ENCODE data around the gene TTC39A.

TTC39A gene

DNA sequence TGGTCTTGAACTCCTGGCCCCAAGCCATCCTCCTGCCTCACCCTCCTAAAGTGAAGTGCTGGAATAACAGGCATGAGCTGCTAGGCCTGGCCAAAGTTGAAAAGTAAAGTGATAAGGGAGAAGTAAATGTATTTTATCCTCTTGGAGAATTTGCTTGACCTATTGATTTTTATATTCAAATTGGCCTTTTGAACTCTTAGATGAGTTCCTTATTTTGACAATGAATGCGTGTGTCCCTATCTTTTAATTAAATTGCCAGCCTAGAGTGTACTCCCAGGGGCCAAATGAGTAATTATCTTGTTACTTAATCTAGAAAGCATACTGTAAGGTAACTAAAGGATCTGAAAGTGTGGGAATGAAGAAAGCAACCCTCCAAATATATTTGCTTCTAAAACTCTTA, 82.9 kb downstream of the TTC39A start:
- DNase-seq (ENCODE audit: low read depth): no peak
- H3K4me3 ChIP-seq (ENCODE audit: low read depth, low read length): no peak overlapping the region

DNA sequence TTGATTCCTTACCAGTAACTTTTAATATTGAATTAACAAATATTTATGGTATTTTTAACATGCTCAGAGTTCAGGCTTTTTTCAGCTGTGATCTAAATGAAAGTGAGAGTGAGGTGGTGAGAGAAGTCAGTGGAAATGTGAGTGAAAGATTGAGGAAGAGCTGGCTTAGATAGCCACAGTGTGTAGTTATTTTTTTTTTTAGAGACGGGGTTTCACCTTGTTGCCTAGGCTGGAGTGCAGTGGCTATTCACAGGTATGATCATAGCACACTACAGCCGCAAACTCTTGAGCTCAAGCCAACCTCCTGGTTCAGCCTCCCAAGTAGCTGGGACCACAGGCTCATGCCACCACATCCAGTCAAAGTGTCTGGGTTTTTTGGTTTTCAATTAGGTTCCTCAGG, 83.3 kb downstream of the TTC39A start:
- H3K4me3 ChIP-seq (ENCODE audit: low read depth, low read length): no peak overlapping the region
- peak; percentile 73 for DNase-seq (ENCODE audit: low read depth)
- TF ChIP-seq, protein P1, sequence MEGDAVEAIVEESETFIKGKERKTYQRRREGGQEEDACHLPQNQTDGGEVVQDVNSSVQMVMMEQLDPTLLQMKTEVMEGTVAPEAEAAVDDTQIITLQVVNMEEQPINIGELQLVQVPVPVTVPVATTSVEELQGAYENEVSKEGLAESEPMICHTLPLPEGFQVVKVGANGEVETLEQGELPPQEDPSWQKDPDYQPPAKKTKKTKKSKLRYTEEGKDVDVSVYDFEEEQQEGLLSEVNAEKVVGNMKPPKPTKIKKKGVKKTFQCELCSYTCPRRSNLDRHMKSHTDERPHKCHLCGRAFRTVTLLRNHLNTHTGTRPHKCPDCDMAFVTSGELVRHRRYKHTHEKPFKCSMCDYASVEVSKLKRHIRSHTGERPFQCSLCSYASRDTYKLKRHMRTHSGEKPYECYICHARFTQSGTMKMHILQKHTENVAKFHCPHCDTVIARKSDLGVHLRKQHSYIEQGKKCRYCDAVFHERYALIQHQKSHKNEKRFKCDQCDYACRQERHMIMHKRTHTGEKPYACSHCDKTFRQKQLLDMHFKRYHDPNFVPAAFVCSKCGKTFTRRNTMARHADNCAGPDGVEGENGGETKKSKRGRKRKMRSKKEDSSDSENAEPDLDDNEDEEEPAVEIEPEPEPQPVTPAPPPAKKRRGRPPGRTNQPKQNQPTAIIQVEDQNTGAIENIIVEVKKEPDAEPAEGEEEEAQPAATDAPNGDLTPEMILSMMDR (IDR thresholded peaks at IDR 0.05; ENCODE audit: insufficient read depth, low read depth, low read length, missing control alignments): no peak

More for the DNA sequence above, 82.9 kb downstream of the TTC39A start:
- TF ChIP-seq, protein P1 (IDR thresholded peaks at IDR 0.05; ENCODE audit: insufficient read depth, low read depth, low read length, missing control alignments): no peak

DNA sequence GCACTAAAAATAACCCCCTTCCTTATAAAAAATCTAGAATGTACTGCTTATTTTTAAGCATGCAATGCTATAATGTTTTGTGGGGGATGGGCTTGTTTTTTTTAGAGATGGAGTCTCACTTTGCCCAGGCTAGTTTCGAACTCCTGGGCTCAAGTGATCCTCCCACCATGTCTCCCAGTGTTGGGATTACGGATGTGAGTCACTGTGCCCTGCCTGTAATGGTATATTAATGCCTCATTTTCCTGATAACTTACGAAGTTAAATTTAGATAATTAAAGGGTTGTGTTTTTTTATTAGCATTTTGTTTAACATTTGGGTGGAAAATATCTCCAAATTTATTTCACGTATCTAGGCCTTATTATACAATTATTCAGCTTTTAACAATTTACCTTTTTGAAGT, 87.8 kb downstream of the TTC39A start:
- no peak for DNase-seq (ENCODE audit: low read depth)
- H3K4me3 ChIP-seq (ENCODE audit: low read depth, low read length): no peak overlapping the region
- TF ChIP-seq, protein P1 (IDR thresholded peaks at IDR 0.05; ENCODE audit: insufficient read depth, low read depth, low read length, missing control alignments): no peak

DNA sequence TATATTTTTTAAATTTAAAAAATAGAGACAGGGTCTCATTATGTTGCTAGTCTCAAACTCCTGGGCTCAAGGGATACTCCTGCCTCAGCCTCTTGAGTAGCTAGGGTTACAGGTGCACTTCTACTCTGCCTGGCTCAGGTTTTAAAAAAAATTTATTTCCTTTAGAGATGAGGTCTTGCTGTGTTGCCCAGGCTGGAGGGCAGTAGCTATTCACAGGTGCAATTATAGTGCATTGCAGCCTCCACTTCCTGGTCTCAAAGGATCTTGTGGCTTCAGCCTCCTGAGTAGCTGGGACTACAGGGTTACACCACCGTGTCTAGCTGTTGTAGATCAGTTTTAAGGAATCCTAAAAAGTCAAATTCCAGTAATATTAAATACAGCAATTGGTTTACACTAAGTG, 89.2 kb downstream of the TTC39A start:
- DNase-seq (ENCODE audit: low read depth): no peak
- TF ChIP-seq, protein P1 (IDR thresholded peaks at IDR 0.05; ENCODE audit: insufficient read depth, low read depth, low read length, missing control alignments): no peak
- no peak overlapping the region for H3K4me3 ChIP-seq (ENCODE audit: low read depth, low read length)

DNA sequence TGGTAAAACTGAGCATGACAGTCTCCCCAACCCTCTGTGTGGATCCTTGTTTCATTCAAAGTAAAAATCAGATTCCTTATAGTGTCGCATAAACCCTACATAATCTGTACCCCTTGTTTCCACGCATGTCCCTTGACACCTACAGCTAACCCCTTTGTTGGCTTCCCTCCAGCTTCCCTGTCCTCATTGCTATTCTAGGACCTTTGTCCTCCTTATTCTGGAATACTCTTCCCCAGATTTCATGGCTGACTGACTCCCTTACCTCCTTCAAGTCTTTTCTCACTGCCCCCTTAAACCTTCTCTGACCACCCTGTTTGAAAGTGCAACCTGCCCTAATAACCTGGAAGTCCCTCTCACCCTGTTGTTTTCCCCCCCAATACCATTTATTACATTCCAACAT, 90.3 kb downstream of the TTC39A start:
- TF ChIP-seq, protein P1 (IDR thresholded peaks at IDR 0.05; ENCODE audit: insufficient read depth, low read depth, low read length, missing control alignments): no peak
- DNase-seq (ENCODE audit: low read depth): no peak
- H3K4me3 ChIP-seq (ENCODE audit: low read depth, low read length): no peak overlapping the region

DNA sequence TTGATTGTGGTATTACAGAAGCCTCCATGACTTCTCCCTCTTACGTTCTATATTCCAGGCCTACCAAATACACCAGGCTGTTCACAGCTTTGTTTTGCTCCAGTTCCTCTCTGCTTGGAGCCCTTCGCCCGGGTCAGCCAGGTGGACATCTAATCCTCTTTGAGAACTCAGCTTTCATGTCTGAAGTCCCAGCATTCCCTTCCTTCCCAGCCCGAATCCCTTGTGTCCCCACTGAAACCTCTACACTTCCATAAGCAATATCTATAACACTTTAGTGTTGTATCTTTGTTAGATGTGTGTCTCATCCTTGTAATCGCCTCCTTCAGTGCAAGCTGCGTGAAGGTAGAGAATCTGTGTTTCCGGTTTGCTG, 92.3 kb downstream of the TTC39A start:
- DNase-seq (ENCODE audit: low read depth): peak; percentile 16
- H3K4me3 ChIP-seq (ENCODE audit: low read depth, low read length): peak overlapping the region; percentile 77
- TF ChIP-seq, protein P1 (IDR thresholded peaks at IDR 0.05; ENCODE audit: insufficient read depth, low read depth, low read length, missing control alignments): no peak

DNA sequence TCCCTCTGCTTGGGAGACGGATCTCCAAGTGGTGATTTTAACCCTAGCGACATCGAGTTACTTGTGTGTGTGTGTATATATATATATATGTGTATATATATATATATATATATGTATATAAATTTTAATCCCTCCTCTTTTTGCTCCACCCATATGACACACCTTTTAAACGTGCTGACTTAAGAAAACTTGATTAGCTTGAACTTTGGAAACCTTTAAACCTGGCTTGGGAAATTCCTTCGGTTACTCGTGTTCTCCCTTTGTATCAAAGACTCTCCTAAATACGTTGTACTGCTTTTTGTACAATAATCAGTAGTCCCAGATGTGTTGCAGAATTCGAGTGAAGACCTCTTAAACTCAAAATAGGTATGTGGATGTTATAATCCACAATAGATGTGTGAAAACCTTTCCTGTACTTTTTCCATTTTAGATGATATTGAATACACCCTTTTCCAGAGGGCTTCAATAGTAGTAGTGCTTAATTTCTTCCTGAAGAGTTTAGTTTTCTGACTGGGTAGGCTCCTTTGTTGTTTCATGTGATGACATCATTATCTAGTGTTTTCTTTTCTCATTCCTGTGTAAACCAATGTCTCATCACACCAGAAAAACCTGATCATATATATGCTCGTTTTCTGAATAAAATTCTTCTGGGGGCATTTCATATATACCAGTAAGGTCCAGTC, 92.9 kb downstream of the TTC39A start:
- no peak for DNase-seq (ENCODE audit: low read depth)
- peak overlapping the region; percentile 77 for H3K4me3 ChIP-seq (ENCODE audit: low read depth, low read length)
- TF ChIP-seq, protein P1 (IDR thresholded peaks at IDR 0.05; ENCODE audit: insufficient read depth, low read depth, low read length, missing control alignments): no peak

Measured in GM12865 (cell line).